IPS-18c (cell line): ENCODE data around the gene CEBPZ.

Source experiments
- H3K4me3 ChIP-seq: 2 replicates; pipeline ENCODE4 v1.7.0; 2013; ENCODE audit warnings: low read depth, mild to moderate bottlenecking, low read length, moderate library complexity; ENCODE audit not compliant: insufficient read depth
- H3K9me3 ChIP-seq: one replicate; pipeline ENCODE4 v1.6.1; 2013; ENCODE audit warnings: mild to moderate bottlenecking, low read length, moderate library complexity; ENCODE audit not compliant: control insufficient read depth, insufficient read depth

Gene CEBPZ

DNA sequence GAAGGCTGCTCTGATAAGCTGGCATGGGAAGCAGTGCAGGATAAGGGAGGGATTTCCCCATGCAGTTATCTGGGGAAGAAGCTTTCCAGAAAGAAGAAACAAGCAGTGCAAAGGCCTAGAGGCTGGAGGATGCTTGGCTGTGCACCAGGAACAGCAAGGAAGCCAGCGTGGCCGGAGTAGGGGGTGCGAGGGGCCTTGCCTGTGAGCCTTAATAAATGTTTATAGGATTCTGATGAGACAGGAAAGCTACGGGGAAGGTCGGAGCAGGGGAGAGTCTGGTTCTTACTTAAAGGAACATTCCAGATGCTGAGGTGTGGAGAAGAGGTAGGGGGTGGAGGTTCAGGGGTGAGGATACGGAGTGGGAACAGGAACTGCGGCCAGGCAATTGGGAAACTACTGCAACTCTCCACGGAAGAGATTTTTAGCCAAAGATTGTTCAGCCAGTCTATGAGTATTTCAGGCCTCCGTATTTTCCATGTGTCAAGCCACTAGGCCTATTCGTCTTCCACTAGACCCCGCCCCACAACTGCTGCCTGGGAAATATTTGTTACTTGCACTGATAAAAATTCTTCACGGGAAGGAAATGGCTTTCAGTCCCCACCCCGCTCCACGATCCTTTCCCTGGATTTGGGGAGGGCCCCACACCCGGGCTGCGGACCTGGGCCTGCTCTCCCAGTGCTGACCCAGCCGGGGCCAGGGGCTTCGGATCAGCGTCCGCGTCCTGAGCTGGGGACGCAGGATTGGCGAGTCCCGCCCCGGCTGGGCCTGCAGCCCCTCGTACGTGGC, 75.1 kb downstream of the CEBPZ start:
- Histone ChIP-seq H3K4me3 (peak overlapping the region; percentile 68), H3K9me3 (no peaks in the 10 kb centered on the region)

DNA sequence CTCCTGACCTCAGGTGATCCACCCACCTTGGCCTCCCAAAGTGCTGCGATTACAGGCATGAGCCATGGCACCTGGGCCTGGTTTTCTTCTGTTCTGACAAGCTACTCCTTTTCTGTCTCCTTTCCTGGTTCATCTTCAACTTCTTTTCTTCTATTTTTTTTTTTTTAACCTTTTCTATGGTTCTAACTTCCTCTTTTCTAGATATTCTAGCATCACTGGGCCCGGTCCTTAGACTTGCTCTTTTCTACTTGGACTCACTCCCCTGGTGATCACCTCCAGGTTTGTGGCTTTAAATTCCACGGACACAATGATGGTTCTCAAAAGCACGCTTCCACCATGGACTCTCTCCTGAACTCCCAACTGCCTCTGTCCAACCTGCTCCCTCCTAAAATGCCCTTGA, 76.6 kb downstream of the CEBPZ start:
- no peak overlapping the region for H3K4me3 ChIP-seq
- no peaks in the 10 kb centered on the region for H3K9me3 ChIP-seq

DNA sequence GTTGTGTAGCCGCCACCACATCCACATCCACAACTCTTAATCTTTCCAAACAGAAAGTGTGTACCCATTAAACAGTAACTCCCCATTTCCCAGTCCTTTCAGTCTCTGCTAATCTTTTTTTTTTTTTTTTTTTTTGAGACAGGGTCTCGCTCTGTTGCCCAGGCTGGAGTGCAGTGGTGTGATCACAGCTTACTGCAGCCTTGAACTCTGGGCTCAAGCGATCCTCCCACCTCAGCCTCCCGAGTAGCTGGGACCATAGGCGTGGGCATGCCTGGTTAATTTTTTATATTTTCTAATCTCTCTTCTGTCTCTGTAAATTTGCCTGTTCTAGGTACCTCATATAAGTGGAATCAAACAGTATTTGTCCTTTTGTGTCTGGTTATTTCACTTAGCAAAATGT, 78.2 kb downstream of the CEBPZ start:
- no peaks in the 10 kb centered on the region for H3K9me3 ChIP-seq

More for the DNA sequence above, 78.2 kb downstream of the CEBPZ start:
- no peak overlapping the region for H3K4me3 ChIP-seq
